Activated CD4-positive, alpha-beta memory T cell treated with anti-CD3 and anti-CD28 coated beads for 36 hours (primary cell): Measurements from ENCODE around the gene LEKR1. TPM values are rescaled to one million over a fixed set of nuclear protein-coding genes. Genes with fewer than 3 reads are reported as not detected.

Experiments used
- CTCF ChIA-PET: fragments of 350-600 bp; sonication (Branson Sonifier 250); formaldehyde crosslinking; loops from one replicate; lab custom pipeline; 2021; ENCODE audit warnings: antibody characterized with exemption, inconsistent platforms; lab: Charles Lee
- POLR2A ChIA-PET: fragments of 350-600 bp; sonication (Branson Sonifier 250); formaldehyde crosslinking; loops from one replicate; lab custom pipeline; 2021; ENCODE audit warnings: antibody characterized with exemption; lab: Charles Lee
- DNase-seq: peaks from one replicate; pipeline ENCODE4 v3.0.0-alpha.2; 2020
- H3K27ac Mint-ChIP-seq: one replicate; pipeline ENCODE4 v1.8.0; 2021; ENCODE audit warnings: mixed read lengths
- H3K27me3 Mint-ChIP-seq: one replicate; pipeline ENCODE4 v1.8.0; 2021; ENCODE audit warnings: mixed read lengths
- H3K36me3 Mint-ChIP-seq: one replicate; pipeline ENCODE4 v1.8.0; 2021; ENCODE audit warnings: mixed read lengths
- H3K4me1 Mint-ChIP-seq: one replicate; pipeline ENCODE4 v1.8.0; 2021; ENCODE audit warnings: low read depth, mixed read lengths
- H3K4me3 Mint-ChIP-seq: one replicate; pipeline ENCODE4 v1.8.0; 2021; ENCODE audit warnings: mild to moderate bottlenecking, mixed read lengths
- H3K9me3 Mint-ChIP-seq: one replicate; pipeline ENCODE4 v1.8.0; 2021; ENCODE audit warnings: mixed read lengths
- intact Hi-C: fragments of 100-400 bp; cut with micrococcal nuclease; formaldehyde crosslinking; loops from one replicate; pipeline ENCODE4 v1.15.1; 2023
- total RNA-seq, 2 experiments: library from RNA; stranded (reverse); gene quantifications; one replicate each; pipeline ENCODE4 v1.2.3, GENCODE V29; 2021

LEKR1 gene
- total RNA-seq, 2 experiments from 2014 or later = 0.56 to 0.59 TPM

DNA sequence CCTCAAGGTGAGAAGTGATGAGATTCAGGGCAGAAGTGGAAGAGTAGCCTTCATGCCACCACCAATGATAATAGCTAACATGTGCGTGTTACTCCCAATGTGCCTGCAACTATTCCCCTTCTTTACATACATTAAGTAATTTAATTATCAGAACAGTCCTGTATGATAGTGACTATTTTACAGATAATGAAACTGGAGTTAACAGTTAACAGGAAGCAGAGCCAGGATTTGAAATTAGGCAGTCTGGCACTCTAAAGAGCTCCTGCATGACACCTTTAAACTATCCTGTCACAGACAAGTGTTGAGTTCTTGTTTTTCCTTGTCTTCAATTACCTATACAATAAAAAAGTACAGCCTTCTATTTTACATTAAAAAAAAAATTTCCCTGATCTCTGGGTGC lies 148.8 kb downstream of the LEKR1 start:
- Mint-ChIP-seq H3K4me1 (peaks cover 10% of the 10 kb centered on the region), H3K36me3 (no peaks in the 10 kb centered on the region), H3K27me3 (no peaks in the 10 kb centered on the region), H3K9me3 (peaks cover 2% of the 10 kb centered on the region), H3K4me3 (no peak overlapping the region), H3K27ac (no peak overlapping the region)
- ChIA-PET POLR2A (no interaction called here), CTCF (no interaction called here)
- no peak for DNase-seq
- intact Hi-C loops = no loop called here

DNA sequence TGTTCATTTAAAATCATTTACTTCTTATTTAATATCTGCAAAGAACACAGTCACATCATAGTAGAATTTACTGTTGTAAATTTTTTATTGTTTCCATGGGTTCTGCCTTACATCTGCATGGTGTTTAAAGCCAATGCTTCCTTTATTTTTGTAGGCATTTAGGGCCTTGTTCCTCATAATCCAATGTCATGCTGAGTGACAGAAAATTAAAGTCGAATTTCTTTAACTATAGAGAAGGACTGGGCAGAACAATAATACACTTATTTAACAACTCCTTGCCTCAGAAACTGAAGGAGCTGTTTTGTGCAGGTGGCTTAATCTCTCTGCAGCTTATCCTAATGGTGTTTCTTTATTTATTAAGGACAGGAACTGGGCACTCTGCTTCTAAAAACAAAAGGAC lies 149.6 kb downstream of the LEKR1 start:
- no peaks in the 10 kb centered on the region for H3K36me3 Mint-ChIP-seq
- peaks cover 10% of the 10 kb centered on the region for H3K4me1 Mint-ChIP-seq
- H3K4me3 Mint-ChIP-seq = no peak overlapping the region
- ChIA-PET CTCF (no interaction called here), POLR2A (no interaction called here)
- H3K27me3 Mint-ChIP-seq = no peaks in the 10 kb centered on the region
- peaks cover 2% of the 10 kb centered on the region for H3K9me3 Mint-ChIP-seq
- H3K27ac Mint-ChIP-seq = no peak overlapping the region
- intact Hi-C loops = no loop called here
- DNase-seq = no peak

DNA sequence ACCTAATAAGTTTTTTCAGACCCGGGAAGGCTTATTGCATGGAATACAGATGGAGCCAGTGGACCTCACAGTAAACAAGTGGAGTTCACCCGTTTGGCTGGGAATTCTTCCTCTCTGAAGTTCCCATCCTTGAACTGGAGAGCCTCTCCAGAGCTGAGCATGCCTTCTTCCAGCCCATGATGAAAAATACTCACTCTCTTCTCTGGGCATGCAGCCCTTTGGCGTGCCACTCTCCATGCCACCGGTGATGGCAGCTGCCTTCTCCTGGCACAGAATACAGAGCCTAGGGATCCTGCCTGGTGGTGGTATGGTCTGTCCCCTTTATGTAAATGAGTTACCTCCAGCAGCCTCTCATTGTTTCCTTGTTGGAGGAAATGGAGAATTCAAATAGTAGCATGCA lies 150.8 kb downstream of the LEKR1 start:
- POLR2A ChIA-PET = no interaction called here
- H3K27me3 Mint-ChIP-seq = no peaks in the 10 kb centered on the region
- no peaks in the 10 kb centered on the region for H3K9me3 Mint-ChIP-seq
- no peak for DNase-seq
- intact Hi-C loops = no loop called here
- peaks cover 10% of the 10 kb centered on the region for H3K4me1 Mint-ChIP-seq
- CTCF ChIA-PET = no interaction called here
- H3K4me3 Mint-ChIP-seq = no peak overlapping the region
- H3K27ac Mint-ChIP-seq = no peak overlapping the region
- H3K36me3 Mint-ChIP-seq = no peaks in the 10 kb centered on the region

DNA sequence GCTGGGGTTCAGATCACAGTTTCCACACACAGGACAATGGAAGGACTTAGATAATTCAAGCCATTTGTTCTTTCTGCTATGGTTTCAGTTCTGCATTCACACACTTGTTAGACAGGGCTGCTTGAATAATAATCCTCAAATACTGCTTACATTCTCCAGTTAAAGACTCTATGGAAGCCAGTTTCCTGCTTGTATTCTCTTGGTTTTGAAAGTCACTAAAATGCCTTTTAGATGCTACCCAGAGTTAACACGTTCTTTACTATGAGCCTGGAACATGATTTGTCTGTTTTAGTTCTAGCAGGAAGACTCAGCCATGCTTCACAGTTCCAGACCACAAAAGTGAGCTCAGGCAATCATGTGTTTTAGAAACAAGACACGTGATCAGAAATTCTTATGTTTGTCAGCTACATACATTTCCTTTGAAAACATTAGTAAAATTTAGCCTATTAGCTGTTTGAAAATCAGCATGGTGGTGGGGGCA lies 152.4 kb downstream of the LEKR1 start:
- POLR2A ChIA-PET = no interaction called here
- no peak overlapping the region for H3K27ac Mint-ChIP-seq
- CTCF ChIA-PET = no interaction called here
- H3K9me3 Mint-ChIP-seq = no peaks in the 10 kb centered on the region
- no peak overlapping the region for H3K4me3 Mint-ChIP-seq
- no peaks in the 10 kb centered on the region for H3K36me3 Mint-ChIP-seq
- intact Hi-C loops = no loop called here
- no peak for DNase-seq
- peaks cover 10% of the 10 kb centered on the region for H3K4me1 Mint-ChIP-seq
- no peaks in the 10 kb centered on the region for H3K27me3 Mint-ChIP-seq

DNA sequence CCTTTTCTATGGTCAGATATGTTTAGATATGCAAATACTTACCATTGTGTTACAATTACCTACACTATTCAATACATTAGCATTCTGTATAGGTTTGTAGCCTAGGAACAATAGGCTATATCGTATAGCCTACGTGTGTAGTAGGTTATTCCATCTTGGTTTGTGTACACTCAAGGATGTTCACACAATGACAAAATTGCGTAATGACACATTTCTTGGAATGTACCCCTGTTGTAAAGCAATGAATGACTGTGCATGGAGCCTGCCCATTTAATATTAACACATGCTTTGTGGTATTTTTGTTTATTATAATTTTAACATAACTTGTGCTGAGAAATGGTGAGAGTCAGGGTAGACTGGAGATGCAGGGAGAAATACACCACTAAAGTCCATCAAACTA lies 154.9 kb downstream of the LEKR1 start:
- DNase-seq = no peak
- Mint-ChIP-seq H3K4me3 (no peak overlapping the region), H3K9me3 (no peaks in the 10 kb centered on the region), H3K27me3 (no peaks in the 10 kb centered on the region), H3K36me3 (no peaks in the 10 kb centered on the region), H3K4me1 (peaks cover 10% of the 10 kb centered on the region), H3K27ac (no peak overlapping the region)
- ChIA-PET CTCF (no interaction called here), POLR2A (no interaction called here)
- intact Hi-C loops = no loop called here

DNA sequence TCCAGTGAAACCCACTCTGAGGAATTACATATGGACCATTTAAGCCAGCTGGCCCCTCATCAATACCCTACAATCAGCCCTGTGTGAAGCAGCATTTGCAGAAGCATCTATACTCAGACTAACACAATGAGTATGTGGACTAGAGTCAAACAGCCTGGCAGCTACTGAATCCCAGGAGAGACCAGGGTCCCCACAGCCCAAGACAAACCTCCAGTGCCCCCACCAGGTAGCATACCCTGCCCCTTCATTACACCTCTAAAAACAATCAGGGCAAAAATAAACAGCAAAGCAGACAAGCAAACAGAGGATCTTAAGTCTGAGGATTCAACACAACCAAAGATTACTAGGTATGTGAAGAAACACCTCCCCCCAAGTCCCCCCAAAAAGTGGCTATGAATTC lies 157.4 kb downstream of the LEKR1 start:
- Mint-ChIP-seq H3K36me3 (no peaks in the 10 kb centered on the region), H3K9me3 (no peaks in the 10 kb centered on the region), H3K27ac (no peak overlapping the region), H3K4me1 (peaks cover 6% of the 10 kb centered on the region), H3K27me3 (no peaks in the 10 kb centered on the region), H3K4me3 (no peak overlapping the region)
- intact Hi-C loops = no loop called here
- DNase-seq = no peak
- ChIA-PET POLR2A (no interaction called here), CTCF (no interaction called here)

DNA sequence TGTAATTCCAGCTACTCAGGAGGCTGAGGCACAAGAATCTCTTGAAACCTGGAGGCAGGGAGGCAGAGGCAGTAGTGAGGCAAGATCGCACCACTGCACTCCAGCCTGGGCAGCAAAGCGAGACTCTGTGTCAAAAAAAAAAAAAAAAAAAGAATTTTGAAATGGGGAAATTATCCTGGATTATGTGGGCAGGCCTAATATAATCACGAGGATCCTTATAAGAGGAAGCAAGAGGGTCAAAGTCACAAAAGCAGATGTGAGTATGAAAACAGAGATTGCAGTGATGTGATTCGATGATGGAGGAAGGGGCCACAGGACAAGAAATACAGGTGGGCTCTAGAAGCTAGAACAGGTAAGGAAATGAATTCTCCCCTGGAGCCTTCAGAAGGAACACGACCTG lies 159.6 kb downstream of the LEKR1 start:
- intact Hi-C loops = no loop called here

DNA sequence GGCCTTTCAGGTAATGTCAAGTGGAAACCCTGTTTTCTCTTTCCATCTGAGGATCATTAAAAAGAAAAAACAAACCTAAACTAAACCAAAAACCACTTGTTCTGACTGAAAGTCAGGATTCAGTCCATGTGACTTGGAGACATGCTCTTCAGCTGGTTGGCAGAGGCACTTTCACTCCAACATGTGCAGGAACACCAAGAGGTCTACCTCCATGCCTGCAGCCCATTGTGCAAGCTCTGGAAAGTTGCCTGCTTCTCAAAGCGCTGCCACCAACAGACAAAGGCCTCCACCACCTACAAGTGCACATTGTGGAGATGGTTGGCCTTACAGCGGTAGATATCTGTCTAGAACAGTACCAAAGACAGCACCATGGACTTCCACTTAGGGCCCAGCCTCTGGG lies 161.8 kb downstream of the LEKR1 start:
- no peaks in the 10 kb centered on the region for H3K27me3 Mint-ChIP-seq
- no peak overlapping the region for H3K27ac Mint-ChIP-seq
- ChIA-PET POLR2A (no interaction called here), CTCF (no interaction called here)
- no peak overlapping the region for H3K4me3 Mint-ChIP-seq
- no peaks in the 10 kb centered on the region for H3K36me3 Mint-ChIP-seq
- intact Hi-C loops = no loop called here
- H3K4me1 Mint-ChIP-seq = no peaks in the 10 kb centered on the region
- peaks cover 4% of the 10 kb centered on the region for H3K9me3 Mint-ChIP-seq
- no peak for DNase-seq

More for the DNA sequence above, 159.6 kb downstream of the LEKR1 start:
- Mint-ChIP-seq H3K27me3 (no peaks in the 10 kb centered on the region), H3K27ac (no peak overlapping the region), H3K9me3 (no peaks in the 10 kb centered on the region), H3K4me3 (no peak overlapping the region), H3K4me1 (no peaks in the 10 kb centered on the region), H3K36me3 (no peaks in the 10 kb centered on the region)
- POLR2A ChIA-PET = no interaction called here
- DNase-seq = no peak
- CTCF ChIA-PET = no interaction called here

DNA sequence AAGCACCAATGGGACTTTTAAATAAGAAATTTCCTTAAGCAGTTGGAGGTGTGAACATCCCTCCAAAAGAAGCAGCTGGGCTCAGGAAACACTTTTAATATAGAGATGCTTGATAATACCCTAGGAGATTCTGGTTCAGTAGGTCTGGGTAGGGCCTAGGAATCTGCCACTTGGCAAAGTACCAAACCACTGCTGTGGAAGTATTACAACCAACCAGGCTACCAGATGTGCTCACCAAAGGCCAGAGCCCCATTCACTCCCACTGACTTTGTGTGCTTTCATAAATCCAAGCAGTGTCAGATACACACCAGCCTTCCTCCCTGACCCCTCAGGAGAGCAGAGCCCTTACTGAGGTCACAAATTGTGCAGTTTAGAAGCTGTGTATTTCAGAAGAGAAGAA lies 171.2 kb downstream of the LEKR1 start:
- no peaks in the 10 kb centered on the region for H3K36me3 Mint-ChIP-seq
- H3K27ac Mint-ChIP-seq = no peak overlapping the region
- CTCF ChIA-PET = interaction anchor here (0.6 kb wide), 1 partner anchor 140 kb away, joined by 3 read pairs; no protein-coding TSS in a partner anchor
- no peak overlapping the region for H3K4me3 Mint-ChIP-seq
- DNase-seq = no peak
- H3K27me3 Mint-ChIP-seq = no peaks in the 10 kb centered on the region
- intact Hi-C loops = no loop called here
- H3K4me1 Mint-ChIP-seq = no peaks in the 10 kb centered on the region
- POLR2A ChIA-PET = no interaction called here
- no peaks in the 10 kb centered on the region for H3K9me3 Mint-ChIP-seq

DNA sequence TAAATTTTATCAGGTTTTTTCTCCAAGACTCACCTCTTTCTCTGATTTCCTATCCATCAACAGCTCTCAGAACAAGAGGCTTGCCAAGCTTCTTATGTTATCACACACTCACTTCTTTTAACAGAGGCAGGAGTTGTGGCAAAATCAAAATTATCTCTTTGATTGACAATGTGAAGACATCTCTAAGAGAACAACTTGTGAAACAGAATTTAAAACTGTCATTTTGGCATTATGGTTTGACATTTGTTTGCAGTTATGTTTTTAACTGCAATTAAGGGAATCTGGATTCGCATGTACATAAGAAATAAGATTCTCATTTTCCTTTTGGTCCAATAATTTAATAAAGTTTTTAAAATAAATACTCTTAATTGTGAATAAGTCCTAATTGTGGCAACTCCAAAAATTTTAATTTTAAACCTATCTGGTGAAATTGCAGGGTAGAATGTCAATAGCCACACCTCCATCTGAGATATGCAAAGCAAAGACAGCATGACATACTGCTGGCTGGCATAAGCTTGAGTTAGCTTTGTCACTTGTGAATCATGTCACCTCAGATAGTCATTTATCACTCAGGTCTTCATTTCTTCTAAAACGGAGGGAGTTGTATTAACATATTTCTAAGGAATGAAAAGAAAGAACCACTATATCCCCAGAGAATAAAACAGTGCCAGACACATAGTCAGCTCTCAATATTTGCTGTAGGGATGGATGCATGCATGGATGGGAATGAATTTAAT lies 175.2 kb downstream of the LEKR1 start:
- intact Hi-C loops = no loop called here
- no peak overlapping the region for H3K4me3 Mint-ChIP-seq
- no peak overlapping the region for H3K27ac Mint-ChIP-seq
- H3K9me3 Mint-ChIP-seq = peaks cover 6% of the 10 kb centered on the region
- ChIA-PET POLR2A (no interaction called here), CTCF (no interaction called here)
- peaks cover 6% of the 10 kb centered on the region for H3K27me3 Mint-ChIP-seq
- H3K36me3 Mint-ChIP-seq = no peaks in the 10 kb centered on the region
- no peak for DNase-seq
- H3K4me1 Mint-ChIP-seq = no peaks in the 10 kb centered on the region

DNA sequence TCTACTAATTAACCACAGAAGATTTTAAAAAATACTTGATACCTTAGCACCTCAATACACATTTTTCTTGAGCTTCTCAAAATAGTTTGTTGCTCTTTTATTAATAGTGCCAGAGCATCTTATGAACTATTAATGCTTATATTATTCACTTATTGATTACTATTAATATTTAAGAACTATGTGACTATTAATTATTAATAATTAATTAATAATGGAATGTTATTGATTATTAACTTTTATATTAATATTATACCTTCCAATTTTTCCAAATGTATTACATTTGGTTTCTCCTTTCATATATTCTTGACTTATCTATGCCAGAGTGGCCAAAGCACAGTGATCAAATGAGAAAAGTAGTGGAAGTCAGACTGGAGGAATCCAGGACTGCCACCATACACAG lies 195.5 kb downstream of the LEKR1 start:
- no peak overlapping the region for H3K27ac Mint-ChIP-seq
- no peaks in the 10 kb centered on the region for H3K36me3 Mint-ChIP-seq
- ChIA-PET POLR2A (no interaction called here), CTCF (no interaction called here)
- intact Hi-C loops = loop anchor here (5.0 kb wide), 1 partner anchor 41 kb away; no protein-coding TSS in a partner anchor
- no peaks in the 10 kb centered on the region for H3K9me3 Mint-ChIP-seq
- no peak for DNase-seq
- no peak overlapping the region for H3K4me3 Mint-ChIP-seq
- no peaks in the 10 kb centered on the region for H3K4me1 Mint-ChIP-seq
- no peaks in the 10 kb centered on the region for H3K27me3 Mint-ChIP-seq

DNA sequence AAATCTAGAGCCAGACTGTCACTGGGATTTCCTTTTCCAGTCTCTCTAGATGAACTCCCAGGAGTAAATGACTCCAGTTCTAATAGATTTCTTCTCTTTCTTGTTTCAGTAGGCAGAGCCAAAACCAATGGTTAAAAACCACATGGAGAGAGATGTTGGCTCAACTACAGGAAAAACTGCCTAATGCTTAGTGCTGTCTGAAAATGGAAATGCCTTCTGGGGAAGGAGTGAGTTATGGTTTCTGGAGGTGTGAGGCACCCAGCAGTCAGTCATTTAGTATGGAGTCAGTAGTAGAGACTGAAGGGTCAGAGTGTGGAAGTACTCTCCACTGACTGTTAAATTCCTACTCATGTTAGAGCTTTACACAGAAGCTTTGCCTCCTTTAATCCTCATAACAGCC lies 197.1 kb downstream of the LEKR1 start:
- intact Hi-C loops = loop anchor here (5.0 kb wide), 1 partner anchor 39 kb away; no protein-coding TSS in a partner anchor
- Mint-ChIP-seq H3K36me3 (no peaks in the 10 kb centered on the region), H3K4me3 (no peak overlapping the region), H3K27ac (no peak overlapping the region), H3K9me3 (no peaks in the 10 kb centered on the region), H3K4me1 (peaks cover 3% of the 10 kb centered on the region), H3K27me3 (peaks cover 3% of the 10 kb centered on the region)
- ChIA-PET POLR2A (no interaction called here), CTCF (no interaction called here)
- DNase-seq = no peak

DNA sequence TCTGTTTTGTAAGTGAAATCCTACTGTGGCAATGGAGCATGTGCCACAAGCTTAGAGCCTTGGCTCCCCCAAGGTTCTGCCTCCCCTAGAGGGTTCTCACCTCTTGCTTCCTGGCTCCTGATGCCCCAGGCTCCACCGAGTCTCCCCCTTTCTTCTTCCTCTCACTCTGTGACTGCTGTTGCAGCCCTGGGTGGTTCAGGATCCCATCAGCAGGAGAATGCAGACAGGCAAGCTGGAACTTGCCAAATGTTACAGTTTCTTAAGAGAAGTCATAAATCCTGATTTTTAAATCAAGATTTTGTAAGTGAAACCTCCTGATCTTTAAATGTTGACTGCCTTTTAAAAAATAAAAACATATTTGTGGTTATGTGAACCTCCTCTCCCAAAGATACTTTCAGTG lies 199.9 kb downstream of the LEKR1 start:
- H3K4me3 Mint-ChIP-seq = no peak overlapping the region
- peaks cover 4% of the 10 kb centered on the region for H3K4me1 Mint-ChIP-seq
- intact Hi-C loops = no loop called here
- no peak for DNase-seq
- ChIA-PET CTCF (no interaction called here), POLR2A (no interaction called here)
- H3K9me3 Mint-ChIP-seq = no peaks in the 10 kb centered on the region
- H3K36me3 Mint-ChIP-seq = no peaks in the 10 kb centered on the region
- peaks cover 3% of the 10 kb centered on the region for H3K27me3 Mint-ChIP-seq
- no peak overlapping the region for H3K27ac Mint-ChIP-seq
